Measurements from ENCODE around the gene GCK.

DNA sequence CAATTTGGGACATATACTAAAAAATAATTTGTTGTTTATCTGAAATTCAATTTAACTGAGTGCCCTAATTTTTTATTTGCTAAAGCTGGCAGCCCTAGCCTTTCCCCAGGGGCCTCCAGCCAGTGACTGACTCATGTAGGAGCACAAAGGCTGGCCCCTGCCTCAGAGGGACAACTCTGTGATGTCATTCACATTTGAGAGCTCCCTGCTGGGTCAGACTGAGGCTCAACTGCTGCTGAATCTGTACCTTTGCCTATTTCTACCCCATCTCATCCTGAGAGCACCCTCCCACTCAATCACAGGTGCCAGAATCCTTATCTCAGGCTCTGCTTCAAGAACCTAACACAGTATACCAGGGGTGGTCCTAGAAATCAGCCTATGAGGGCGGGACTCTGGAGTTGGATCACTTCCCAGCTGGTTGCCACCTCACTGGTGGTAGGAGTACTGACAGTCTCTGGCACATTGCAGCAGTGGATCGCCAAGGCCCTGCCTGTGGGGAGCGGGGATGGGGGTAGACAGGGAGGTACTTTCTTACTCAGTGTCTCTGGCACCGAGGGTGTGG, 11.6 kb downstream of the GCK start:
- TF ChIP-seq, protein P1, sequence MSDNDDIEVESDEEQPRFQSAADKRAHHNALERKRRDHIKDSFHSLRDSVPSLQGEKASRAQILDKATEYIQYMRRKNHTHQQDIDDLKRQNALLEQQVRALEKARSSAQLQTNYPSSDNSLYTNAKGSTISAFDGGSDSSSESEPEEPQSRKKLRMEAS (IDR thresholded peaks at IDR 0.05), result no peak
- TF ChIP-seq REST (IDR thresholded peaks at IDR 0.05; ENCODE audit: low read depth) (no peak), TEAD4 (IDR thresholded peaks at IDR 0.05) (no peak), RAD21 (IDR thresholded peaks at IDR 0.05; ENCODE audit: low read depth) (no peak)
